Neuronal stem cell (in vitro differentiated cells): Measurements from ENCODE around the gene GABARAP.

Source experiments
- DNase-seq: peaks from one replicate; pipeline ENCODE4 v3.0.0-alpha.2; 2013; ENCODE audit warnings: low spot score
- H2AFZ ChIP-seq: one replicate; pipeline ENCODE4 v1.6.1; 2013; ENCODE audit warnings: mild to moderate bottlenecking, low read length, inconsistent platforms
- H2AK5ac ChIP-seq: 2 replicates; pipeline ENCODE4 v1.6.1; 2013; ENCODE audit warnings: low read depth, mild to moderate bottlenecking, inconsistent platforms, low read length, moderate library complexity, mixed read lengths
- H2BK120ac ChIP-seq: 2 replicates; pipeline ENCODE4 v1.6.1; 2013; ENCODE audit warnings: low read depth, mild to moderate bottlenecking, inconsistent platforms, low read length, moderate library complexity, mixed read lengths
- H2BK12ac ChIP-seq: one replicate; pipeline ENCODE4 v1.6.1; 2013; ENCODE audit warnings: low read length, inconsistent platforms
- H2BK15ac ChIP-seq: 2 replicates; pipeline ENCODE4 v1.6.1; 2013; ENCODE audit warnings: mild to moderate bottlenecking, low read length, inconsistent platforms, mixed read lengths
- H2BK5ac ChIP-seq: one replicate; pipeline ENCODE4 v1.6.1; 2013; ENCODE audit warnings: inconsistent platforms, mild to moderate bottlenecking, low read length, moderate library complexity
- H3K14ac ChIP-seq: one replicate; pipeline ENCODE4 v1.6.1; 2013; ENCODE audit warnings: low read length, inconsistent platforms
- H3K18ac ChIP-seq: 2 replicates; pipeline ENCODE4 v1.6.1; 2013; ENCODE audit warnings: low read length, inconsistent platforms
- H3K23ac ChIP-seq: 2 replicates; pipeline ENCODE4 v1.6.1; 2013; ENCODE audit warnings: low read depth, mild to moderate bottlenecking, mixed read lengths, low read length, inconsistent platforms; ENCODE audit not compliant: poor library complexity
- H3K27ac ChIP-seq: replicated peaks from 3 replicates; pipeline ENCODE4 v1.5.1; 2013; ENCODE audit warnings: low read length, inconsistent platforms
- H3K27me3 ChIP-seq, 3 experiments: 2 replicates each; pipeline ENCODE4 v1.6.1; 2013; ENCODE audit warnings: low read length in 3 of 3, mild to moderate bottlenecking in 2 of 3, inconsistent platforms in 1 of 3, low read depth in 1 of 3, mixed read lengths in 1 of 3, moderate library complexity in 1 of 3; ENCODE audit not compliant: control insufficient read depth in 3 of 3, insufficient read depth in 3 of 3
- H3K36me3 ChIP-seq, 2 donors: replicated peaks in 1 of 2; 2 replicates each; pipeline ENCODE4 v1.6.1; 2013; ENCODE audit warnings: low read length in 2 of 2; ENCODE audit not compliant: control insufficient read depth in 2 of 2, insufficient read depth in 2 of 2
- H3K4ac ChIP-seq: 2 replicates; pipeline ENCODE4 v1.6.1; 2013; ENCODE audit warnings: inconsistent platforms, mild to moderate bottlenecking, low read length, moderate library complexity
- H3K4me1 ChIP-seq, 2 donors: 1 replicate in 1 of 2; 2 replicates in 1 of 2; pipeline ENCODE4 v1.6.1; 2013; ENCODE audit warnings: low read length in 2 of 2, low read depth in 1 of 2; ENCODE audit not compliant: control insufficient read depth in 2 of 2, insufficient read depth in 1 of 2
- H3K4me2 ChIP-seq: one replicate; pipeline ENCODE4 v1.6.1; 2013; ENCODE audit warnings: mild to moderate bottlenecking, low read length, inconsistent platforms; ENCODE audit not compliant: insufficient read depth, poor library complexity, severe bottlenecking
- H3K4me3 ChIP-seq, 2 donors: 2 replicates each; pipeline ENCODE4 v1.5.1; 2013; ENCODE audit warnings: low read length in 2 of 2, mild to moderate bottlenecking in 2 of 2, inconsistent platforms in 1 of 2, moderate library complexity in 1 of 2
- H3K79me1 ChIP-seq: one replicate; pipeline ENCODE4 v1.6.1; 2013; ENCODE audit warnings: low read depth, mild to moderate bottlenecking, inconsistent platforms, low read length, moderate library complexity
- H3K9ac ChIP-seq: one replicate; pipeline ENCODE4 v1.6.1; 2013; ENCODE audit warnings: mild to moderate bottlenecking, low read depth, low read length, inconsistent platforms; ENCODE audit not compliant: poor library complexity
- H3K9me3 ChIP-seq, 2 donors: replicated peaks in 1 of 2; 2 replicates each; pipeline versions ENCODE3 to v1.6.1; 2013; ENCODE audit warnings: low read length in 2 of 2, mild to moderate bottlenecking in 2 of 2, inconsistent platforms in 1 of 2, low read depth in 1 of 2, mixed read lengths in 1 of 2, moderate library complexity in 1 of 2; ENCODE audit not compliant: control insufficient read depth in 2 of 2, insufficient read depth in 1 of 2
- H4K8ac ChIP-seq: one replicate; pipeline ENCODE4 v1.6.1; 2013; ENCODE audit warnings: low read depth, mild to moderate bottlenecking, inconsistent platforms, low read length, moderate library complexity
- H4K91ac ChIP-seq: one replicate; pipeline ENCODE4 v1.6.1; 2013; ENCODE audit warnings: low read length, low read depth, mild to moderate bottlenecking, inconsistent platforms; ENCODE audit not compliant: poor library complexity
- WGBS, 2 donors: extraction: QIAGEN DNeasy Blood & Tissue Kit; methylation state at CpG; one replicate each; pipeline ENCODE4 v1.1.7; 2013; ENCODE audit warnings: missing lambda C conversion rate in 2 of 2, mixed read lengths in 1 of 2; ENCODE audit not compliant: insufficient read length in 2 of 2, insufficient replicate concordance in 1 of 2; ENCODE audit errors: extremely low coverage in 2 of 2; 5-methylcytosine and 5-hydroxymethylcytosine counted together

Gene GABARAP

DNA sequence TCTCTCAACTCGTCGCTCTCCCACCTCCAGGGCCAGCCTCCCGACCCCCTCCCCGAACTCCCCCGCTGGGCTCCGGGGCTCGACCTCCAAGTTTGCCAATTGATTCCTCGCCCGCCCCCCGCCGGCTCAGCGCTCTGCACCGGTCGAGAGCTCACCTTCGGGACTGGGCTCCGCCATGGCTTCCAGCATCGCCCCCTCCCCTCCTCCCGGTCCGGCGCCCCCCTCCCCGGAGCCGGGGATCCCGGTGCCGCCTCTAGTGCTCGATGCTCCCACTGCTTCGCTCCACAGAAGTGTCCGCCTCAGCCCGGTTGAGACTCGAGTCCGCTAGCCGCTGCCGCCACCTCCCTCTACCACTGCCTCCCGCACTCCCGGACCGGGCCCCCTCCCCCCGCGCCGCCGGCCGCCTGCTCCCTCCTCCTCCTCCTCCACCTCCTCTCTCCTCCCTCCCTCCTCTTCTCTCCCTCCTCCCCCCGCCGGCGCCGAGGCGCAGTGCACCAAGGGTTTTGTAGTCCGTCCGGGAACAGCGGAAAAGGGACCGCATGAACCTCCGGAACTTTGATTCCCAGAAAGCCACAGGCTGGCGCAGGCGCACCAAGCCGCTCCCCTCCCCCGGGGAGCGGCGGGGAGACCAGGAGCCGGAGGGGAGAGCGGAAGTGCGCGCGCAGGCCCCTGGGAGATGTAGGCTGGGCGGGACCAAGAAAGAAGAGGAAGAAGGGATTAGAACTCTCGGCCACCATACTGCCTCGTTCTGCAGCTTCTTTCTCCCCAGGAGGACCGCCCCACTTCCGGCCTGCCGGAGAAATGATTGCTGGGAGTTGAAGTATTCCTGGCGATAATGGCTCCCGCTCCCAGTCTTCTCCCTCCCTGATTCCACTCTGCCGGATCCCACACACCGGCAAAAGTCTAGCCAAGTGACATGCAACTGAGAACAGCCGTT is 2.9 kb downstream of the GABARAP start, which contains the start of gene PHF23:
PHF23 (minus strand) TSS at position 367 of the 937 bp plus-strand sequence; CDS start at position 189, 178 bp downstream.
- Histone ChIP-seq H3K4ac (no peak within 1 kb of the TSS), H2AFZ (peak within 1 kb of the TSS; percentile 42)
- no CpG with 5 or more reads among the region's 72 CpGs for WGBS, 2 donors

GRCh38 chr17:7238420-7239090 is 3.7 kb downstream of the GABARAP start:
- DNase-seq, result no peak
- H3K9me3 ChIP-seq, result no peaks in the 10 kb centered on the region
- H2BK15ac ChIP-seq, result peak overlapping the region; percentile 69
- peaks cover 38 to 53% of the 10 kb centered on the region in 2 donors for H3K36me3 ChIP-seq
- peak overlapping the region; percentile 63 for H3K27ac ChIP-seq
- H3K4me1 ChIP-seq, result peaks cover 12 to 30% of the 10 kb centered on the region in 2 donors
- H2BK12ac ChIP-seq, result no peak overlapping the region
- no peak overlapping the region for H4K8ac ChIP-seq
- peak overlapping the region; percentile 97 for H3K18ac ChIP-seq
- no peaks in the 10 kb centered on the region for H3K27me3 ChIP-seq
- peak overlapping the region; percentile 93 to 97 for H3K4me3 ChIP-seq
- H3K4me2 ChIP-seq, result peak overlapping the region; percentile 41
- no peak overlapping the region for H3K4ac ChIP-seq
- H2BK120ac ChIP-seq, result peak overlapping the region; percentile 18
- peak overlapping the region; percentile 82 for H3K23ac ChIP-seq
- peak overlapping the region; percentile 97 for H2BK5ac ChIP-seq
- peak overlapping the region; percentile 94 for H3K9ac ChIP-seq
- H4K91ac ChIP-seq, result no peak overlapping the region
- no CpG with 5 or more reads among the region's 39 CpGs for WGBS, 2 donors
- H3K14ac ChIP-seq, result peak overlapping the region; percentile 76
- H2AK5ac ChIP-seq, result peak overlapping the region; percentile 97
- H2AFZ ChIP-seq, result peak overlapping the region; percentile 42
- peaks cover 18% of the 10 kb centered on the region for H3K79me1 ChIP-seq

More for the DNA sequence above, 2.9 kb downstream of the GABARAP start, which contains the start of gene PHF23:
- DNase-seq, result peak; percentile 99
- H3K23ac ChIP-seq, result peak within 1 kb of the TSS; percentile 82
- peak within 1 kb of the TSS; percentile 97 for H2BK5ac ChIP-seq
- H3K9me3 ChIP-seq, result no peaks in the 10 kb centered on the region
- peak within 1 kb of the TSS; percentile 69 for H2BK15ac ChIP-seq
- H3K18ac ChIP-seq, result peak within 1 kb of the TSS; percentile 97
- H4K91ac ChIP-seq, result no peak within 1 kb of the TSS
- no peak within 1 kb of the TSS for H2BK12ac ChIP-seq
- H3K14ac ChIP-seq, result peak within 1 kb of the TSS; percentile 76
- peak within 1 kb of the TSS; percentile 63 for H3K27ac ChIP-seq
- H3K9ac ChIP-seq, result peak within 1 kb of the TSS; percentile 94
- H3K27me3 ChIP-seq, result no peaks in the 10 kb centered on the region
- H2AK5ac ChIP-seq, result peak within 1 kb of the TSS; percentile 97
- H3K4me3 ChIP-seq, result peak within 1 kb of the TSS; percentile 94 to 97
- H3K36me3 ChIP-seq, result peaks cover 43 to 61% of the 10 kb centered on the region in 2 donors
- H3K79me1 ChIP-seq, result peaks cover 16% of the 10 kb centered on the region
- peaks cover 12 to 32% of the 10 kb centered on the region in 2 donors for H3K4me1 ChIP-seq
- peak within 1 kb of the TSS; percentile 18 for H2BK120ac ChIP-seq
- H3K4me2 ChIP-seq, result peak within 1 kb of the TSS; percentile 41
- no peak within 1 kb of the TSS for H4K8ac ChIP-seq

DNA sequence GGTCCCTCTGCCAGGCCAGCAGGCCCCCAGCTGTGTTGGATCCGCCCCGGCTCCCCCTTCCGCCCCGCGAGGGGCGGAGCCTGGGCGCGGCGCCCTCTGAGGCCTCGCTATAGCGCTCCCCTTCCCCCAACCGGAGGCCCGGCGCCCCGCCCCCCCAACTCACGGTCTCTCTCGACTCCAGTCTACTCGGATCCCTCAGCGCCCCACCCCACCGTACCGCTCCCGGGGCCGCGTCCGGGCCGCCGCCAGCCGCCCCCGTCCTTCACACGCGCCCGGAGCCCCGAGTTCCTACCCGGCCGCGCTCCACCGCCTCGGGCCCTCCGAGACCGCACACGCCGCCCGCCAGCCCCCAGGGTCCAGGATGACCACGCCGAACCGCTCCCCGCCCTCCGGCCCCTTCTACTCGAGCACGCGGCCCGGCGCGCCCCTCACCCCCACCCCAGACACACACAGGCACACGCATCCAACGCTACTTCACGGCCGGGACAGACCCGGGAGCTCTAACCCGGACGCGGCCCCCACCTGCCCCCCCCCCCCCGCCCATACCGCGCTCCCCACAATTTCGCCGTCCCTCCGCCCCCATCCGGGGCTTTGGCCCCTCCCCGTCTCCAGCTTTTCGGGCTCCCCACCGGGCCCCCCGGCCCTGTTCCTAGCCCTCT is 4.4 kb downstream of the GABARAP start:
- Histone ChIP-seq H3K4me2 (peak overlapping the region; percentile 51), H3K4me1 (peaks cover 14 to 25% of the 10 kb centered on the region in 2 donors), H3K27ac (peak overlapping the region; percentile 76), H3K79me1 (peaks cover 18% of the 10 kb centered on the region), H3K36me3 (peaks cover 38 to 47% of the 10 kb centered on the region in 2 donors), H4K91ac (no peak overlapping the region), H2AK5ac (peak overlapping the region; percentile 74), H2BK120ac (no peak overlapping the region), H3K9ac (peak overlapping the region; percentile 87), H3K9me3 (no peaks in the 10 kb centered on the region), H2BK15ac (peak overlapping the region; percentile 12), H3K27me3 (no peaks in the 10 kb centered on the region), H2AFZ (peak overlapping the region; percentile 54), H4K8ac (no peak overlapping the region), H2BK5ac (peak overlapping the region; percentile 85), H3K18ac (peak overlapping the region; percentile 98), H3K4ac (peak overlapping the region; percentile 44), H3K4me3 (peak overlapping the region; percentile 93 to 97), H2BK12ac (no peak overlapping the region), H3K23ac (peak overlapping the region; percentile 73), H3K14ac (no peak overlapping the region)
- WGBS, 2 donors, result no CpG with 5 or more reads among the region's 73 CpGs
- peak; percentile 74 for DNase-seq
